ENCODE results near the gene CCN2. TPM values are rescaled to one million over a fixed set of nuclear protein-coding genes. Genes with fewer than 3 reads are reported as not detected.

The CCN2 gene
- total RNA-seq, 1 experiment from 2014 or later: 67.8 TPM

DNA sequence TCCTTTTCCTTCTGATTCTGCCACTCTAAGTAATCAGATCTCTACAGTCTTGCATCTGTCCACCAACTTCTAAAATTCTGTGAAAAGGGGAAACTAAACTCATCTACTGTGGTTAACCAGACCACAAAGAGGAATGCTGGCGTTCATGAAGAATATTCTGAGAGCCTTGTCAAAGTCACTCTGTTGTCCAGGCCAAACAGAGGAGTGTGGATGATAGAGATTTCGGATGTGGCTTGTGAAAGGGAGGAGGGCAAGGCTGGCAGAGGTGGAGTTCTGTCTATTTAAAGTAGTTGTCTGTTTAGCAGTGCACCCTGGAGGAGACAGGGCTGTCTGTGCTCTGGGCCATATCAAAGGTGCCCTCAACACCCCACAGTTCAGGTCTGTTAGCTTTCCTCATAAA is 33.9 kb downstream of the CCN2 start:
- ChIA-PET POLR2A (no interaction called here), CTCF (no interaction called here)
- ATAC-seq (no peak), DNase-seq (ENCODE audit: low spot score) (no peak)
- peak overlapping the region; percentile 59 for H3K27ac Mint-ChIP-seq
- TF ChIP-seq MAX (CRISPR knock-in tag; IDR thresholded peaks at IDR 0.05): 0 out of 2 replicates have a peak, but pooled peaks have one; percentile 48
- no peak for TF ChIP-seq ATF1 (CRISPR knock-in tag; IDR thresholded peaks at IDR 0.05)
- TF ChIP-seq, protein P1, sequence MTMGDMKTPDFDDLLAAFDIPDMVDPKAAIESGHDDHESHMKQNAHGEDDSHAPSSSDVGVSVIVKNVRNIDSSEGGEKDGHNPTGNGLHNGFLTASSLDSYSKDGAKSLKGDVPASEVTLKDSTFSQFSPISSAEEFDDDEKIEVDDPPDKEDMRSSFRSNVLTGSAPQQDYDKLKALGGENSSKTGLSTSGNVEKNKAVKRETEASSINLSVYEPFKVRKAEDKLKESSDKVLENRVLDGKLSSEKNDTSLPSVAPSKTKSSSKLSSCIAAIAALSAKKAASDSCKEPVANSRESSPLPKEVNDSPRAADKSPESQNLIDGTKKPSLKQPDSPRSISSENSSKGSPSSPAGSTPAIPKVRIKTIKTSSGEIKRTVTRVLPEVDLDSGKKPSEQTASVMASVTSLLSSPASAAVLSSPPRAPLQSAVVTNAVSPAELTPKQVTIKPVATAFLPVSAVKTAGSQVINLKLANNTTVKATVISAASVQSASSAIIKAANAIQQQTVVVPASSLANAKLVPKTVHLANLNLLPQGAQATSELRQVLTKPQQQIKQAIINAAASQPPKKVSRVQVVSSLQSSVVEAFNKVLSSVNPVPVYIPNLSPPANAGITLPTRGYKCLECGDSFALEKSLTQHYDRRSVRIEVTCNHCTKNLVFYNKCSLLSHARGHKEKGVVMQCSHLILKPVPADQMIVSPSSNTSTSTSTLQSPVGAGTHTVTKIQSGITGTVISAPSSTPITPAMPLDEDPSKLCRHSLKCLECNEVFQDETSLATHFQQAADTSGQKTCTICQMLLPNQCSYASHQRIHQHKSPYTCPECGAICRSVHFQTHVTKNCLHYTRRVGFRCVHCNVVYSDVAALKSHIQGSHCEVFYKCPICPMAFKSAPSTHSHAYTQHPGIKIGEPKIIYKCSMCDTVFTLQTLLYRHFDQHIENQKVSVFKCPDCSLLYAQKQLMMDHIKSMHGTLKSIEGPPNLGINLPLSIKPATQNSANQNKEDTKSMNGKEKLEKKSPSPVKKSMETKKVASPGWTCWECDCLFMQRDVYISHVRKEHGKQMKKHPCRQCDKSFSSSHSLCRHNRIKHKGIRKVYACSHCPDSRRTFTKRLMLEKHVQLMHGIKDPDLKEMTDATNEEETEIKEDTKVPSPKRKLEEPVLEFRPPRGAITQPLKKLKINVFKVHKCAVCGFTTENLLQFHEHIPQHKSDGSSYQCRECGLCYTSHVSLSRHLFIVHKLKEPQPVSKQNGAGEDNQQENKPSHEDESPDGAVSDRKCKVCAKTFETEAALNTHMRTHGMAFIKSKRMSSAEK (CRISPR knock-in tag; IDR thresholded peaks at IDR 0.05; ENCODE audit: borderline replicate concordance): no peak
- TF ChIP-seq TEAD1 (CRISPR knock-in tag; IDR thresholded peaks at IDR 0.05): no peak
- TF ChIP-seq STAT6 (CRISPR knock-in tag; conservative IDR thresholded peaks at IDR 0.05; ENCODE audit: low read depth): no peak
- TF ChIP-seq, protein P2, sequence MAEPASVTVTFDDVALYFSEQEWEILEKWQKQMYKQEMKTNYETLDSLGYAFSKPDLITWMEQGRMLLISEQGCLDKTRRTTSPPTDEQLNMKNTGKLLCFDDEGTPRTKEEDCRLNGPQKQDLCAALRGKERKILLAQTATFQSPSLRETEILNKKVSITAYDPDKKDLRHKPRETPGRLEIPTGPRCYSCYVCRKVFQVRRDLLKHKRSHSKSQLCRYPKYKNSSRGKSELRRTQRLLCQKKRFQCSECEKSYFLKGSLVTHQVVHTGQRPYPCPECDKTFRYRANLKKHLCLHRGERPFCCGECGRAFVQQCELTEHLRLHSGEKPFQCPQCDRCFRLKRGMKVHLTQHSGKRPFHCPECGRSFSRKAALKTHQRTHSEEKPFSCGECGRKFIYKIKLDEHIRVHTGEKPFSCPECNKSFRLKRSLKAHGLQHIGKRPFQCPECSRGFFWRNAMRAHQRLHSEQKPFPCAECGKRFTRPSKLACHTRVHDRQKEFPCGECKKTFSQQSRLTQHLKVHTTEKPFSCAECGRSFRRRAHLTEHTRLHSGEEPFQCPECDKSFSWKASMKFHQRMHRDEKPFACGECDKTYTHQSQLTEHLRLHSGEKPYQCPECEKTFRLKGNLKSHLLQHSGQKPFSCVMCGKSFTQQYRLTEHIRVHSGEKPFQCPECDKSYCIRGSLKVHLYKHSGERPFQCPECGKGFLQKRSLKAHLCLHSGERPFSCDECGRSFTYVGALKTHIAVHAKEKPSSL (CRISPR knock-in tag; conservative IDR thresholded peaks at IDR 0.05): no peak
- TF ChIP-seq AFF4 (CRISPR knock-in tag; IDR thresholded peaks at IDR 0.05; ENCODE audit: borderline replicate concordance): 0 out of 2 replicates have a peak, but pooled peaks have one; percentile 73
- TF ChIP-seq IRF2 (CRISPR knock-in tag; IDR thresholded peaks at IDR 0.05; ENCODE audit: borderline replicate concordance, low read depth): no peak
- no peak for TF ChIP-seq SMAD3 (CRISPR knock-in tag; IDR thresholded peaks at IDR 0.05; ENCODE audit: borderline replicate concordance)
- H3K27me3 Mint-ChIP-seq (ENCODE audit: low read depth): peaks cover 5% of the 10 kb centered on the region; the same call in 1 of the 2 replicates
- H3K4me3 Mint-ChIP-seq: no peak overlapping the region
- peaks cover 86% of the 10 kb centered on the region for H3K9me3 Mint-ChIP-seq
- peaks cover 37% of the 10 kb centered on the region for H3K4me1 Mint-ChIP-seq
- H3K36me3 Mint-ChIP-seq: peaks cover 87% of the 10 kb centered on the region

DNA sequence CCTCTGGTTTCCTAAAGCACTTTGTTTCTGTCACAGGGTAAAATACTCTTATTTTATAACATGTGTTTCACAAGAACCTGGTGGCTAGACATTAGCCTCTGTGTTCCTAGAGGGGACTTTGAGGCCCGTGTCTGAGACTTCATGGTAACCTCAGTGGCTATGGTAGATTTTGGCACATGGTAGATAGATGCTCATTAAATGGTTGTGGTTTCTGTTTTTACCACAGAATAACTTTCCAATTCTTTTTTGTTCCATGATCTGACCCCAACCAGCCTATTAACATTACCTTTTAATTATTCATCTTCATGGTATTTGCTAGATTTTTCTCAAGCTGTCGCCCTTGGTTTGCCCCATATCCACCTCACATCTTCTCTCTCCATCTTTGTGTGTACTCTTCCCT is 34.3 kb downstream of the CCN2 start:
- peaks cover 40% of the 10 kb centered on the region for H3K4me1 Mint-ChIP-seq
- ChIA-PET POLR2A (no interaction called here), CTCF (no interaction called here)
- H3K36me3 Mint-ChIP-seq: peaks cover 91% of the 10 kb centered on the region
- ATAC-seq (no peak), DNase-seq (ENCODE audit: low spot score) (no peak)
- peaks cover 5% of the 10 kb centered on the region; the same call in 1 of the 2 replicates for H3K27me3 Mint-ChIP-seq (ENCODE audit: low read depth)
- peak overlapping the region; percentile 59 for H3K27ac Mint-ChIP-seq
- H3K9me3 Mint-ChIP-seq: peaks cover 88% of the 10 kb centered on the region
- H3K4me3 Mint-ChIP-seq: no peak overlapping the region
- TF ChIP-seq ZNF121 (CRISPR knock-in tag; IDR thresholded peaks at IDR 0.05) (no peak), PRDM15 (CRISPR knock-in tag; IDR thresholded peaks at IDR 0.05) (no peak), NFATC4 (CRISPR knock-in tag; IDR thresholded peaks at IDR 0.05) (no peak)
- TF ChIP-seq, protein P3, sequence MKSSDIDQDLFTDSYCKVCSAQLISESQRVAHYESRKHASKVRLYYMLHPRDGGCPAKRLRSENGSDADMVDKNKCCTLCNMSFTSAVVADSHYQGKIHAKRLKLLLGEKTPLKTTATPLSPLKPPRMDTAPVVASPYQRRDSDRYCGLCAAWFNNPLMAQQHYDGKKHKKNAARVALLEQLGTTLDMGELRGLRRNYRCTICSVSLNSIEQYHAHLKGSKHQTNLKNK (CRISPR knock-in tag; IDR thresholded peaks at IDR 0.05): 0 out of 2 replicates have a peak, but pooled peaks have one; percentile 13
